ENCODE results near the gene SEPTIN11. TPM values are rescaled to one million over a fixed set of nuclear protein-coding genes. Genes with fewer than 3 reads are reported as not detected.

The SEPTIN11 gene
- total RNA-seq, 2 experiments from 2014 or later = 21.4 to 23.3 TPM

DNA sequence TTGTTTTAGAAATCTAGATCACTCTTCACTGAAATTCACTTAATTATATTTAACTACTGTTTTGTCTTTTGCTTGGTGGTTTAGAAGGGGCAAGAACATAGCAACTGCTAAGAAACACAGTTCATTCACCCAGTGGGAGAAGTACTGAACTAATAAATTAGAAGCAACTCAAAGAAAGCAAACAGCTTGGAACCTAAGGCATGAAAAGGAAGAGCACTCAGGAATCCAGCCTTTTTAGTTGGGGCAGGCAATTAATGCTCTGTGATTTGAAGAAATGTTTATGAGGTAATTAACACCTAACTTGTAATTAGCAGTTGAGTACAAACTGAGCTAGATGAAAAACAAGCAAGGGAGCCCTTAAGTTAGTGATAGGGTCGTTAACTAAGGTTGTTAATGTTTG is 22.8 kb downstream of the SEPTIN11 start:
- POLR2A ChIA-PET = interaction anchor here (1.2 kb wide), 1 partner anchor 9 kb away, joined by 3 read pairs; no protein-coding TSS in a partner anchor

DNA sequence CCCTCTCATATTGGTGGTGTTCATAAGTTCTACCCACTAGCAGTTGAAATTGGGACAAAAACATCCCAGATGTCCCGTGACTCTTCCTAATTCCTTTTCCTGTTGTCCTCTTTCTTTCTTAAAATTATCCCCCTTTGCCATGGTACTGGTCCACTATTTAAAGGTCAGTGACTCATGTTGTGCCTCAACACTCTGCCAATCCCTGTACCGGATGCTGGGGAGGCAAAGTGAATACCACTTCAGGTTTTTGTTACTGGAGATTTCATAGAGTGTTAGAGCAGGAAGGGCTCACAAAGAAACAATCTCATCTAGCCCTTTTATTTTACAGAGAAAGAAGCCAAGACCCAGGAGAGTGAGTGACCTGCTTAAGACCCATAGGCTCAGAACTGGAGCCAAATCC is 24.6 kb downstream of the SEPTIN11 start:
- no peaks in the 10 kb centered on the region for H3K9me3 Mint-ChIP-seq
- H3K4me3 Mint-ChIP-seq = no peak overlapping the region
- peaks cover 13% of the 10 kb centered on the region for H3K4me1 Mint-ChIP-seq
- H3K27me3 Mint-ChIP-seq = peaks cover 6% of the 10 kb centered on the region
- no peak for DNase-seq
- H3K27ac Mint-ChIP-seq = no peak overlapping the region
- ChIA-PET POLR2A (no interaction called here), CTCF (no interaction called here)
- H3K36me3 Mint-ChIP-seq (ENCODE audit: low read depth) = peaks cover 2% of the 10 kb centered on the region

More for the DNA sequence above, 22.8 kb downstream of the SEPTIN11 start:
- CTCF ChIA-PET = no interaction called here
- Mint-ChIP-seq H3K27me3 (peaks cover 2% of the 10 kb centered on the region), H3K36me3 (ENCODE audit: low read depth) (peaks cover 3% of the 10 kb centered on the region), H3K4me3 (no peak overlapping the region), H3K9me3 (no peaks in the 10 kb centered on the region), H3K4me1 (no peaks in the 10 kb centered on the region), H3K27ac (no peak overlapping the region)
- DNase-seq = no peak

DNA sequence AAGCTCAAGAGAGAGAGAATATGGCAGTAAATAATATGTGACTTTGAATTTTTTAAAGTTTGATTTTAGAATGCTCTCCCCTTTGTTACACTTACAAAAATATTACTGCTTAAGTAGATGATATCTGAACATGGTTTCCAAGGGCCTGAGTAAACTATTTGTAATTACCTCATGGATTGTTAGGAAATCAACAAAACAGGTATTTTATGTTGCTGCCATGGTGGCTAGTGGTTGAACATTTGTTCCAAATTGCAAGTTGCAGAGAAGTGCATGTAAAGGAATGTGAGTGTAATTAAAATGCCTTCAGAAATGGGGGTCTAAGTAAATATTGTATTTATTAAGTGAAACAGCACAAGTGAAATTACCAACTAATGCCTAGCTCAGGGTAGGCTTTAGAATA is 27.6 kb downstream of the SEPTIN11 start:
- no peak for DNase-seq
- ChIA-PET POLR2A (no interaction called here), CTCF (no interaction called here)
- peaks cover 17% of the 10 kb centered on the region for H3K27me3 Mint-ChIP-seq
- H3K27ac Mint-ChIP-seq = no peak overlapping the region
- no peak overlapping the region for H3K4me3 Mint-ChIP-seq
- peaks cover 26% of the 10 kb centered on the region for H3K4me1 Mint-ChIP-seq
- H3K9me3 Mint-ChIP-seq = no peaks in the 10 kb centered on the region
- peaks cover 5% of the 10 kb centered on the region for H3K36me3 Mint-ChIP-seq (ENCODE audit: low read depth)

DNA sequence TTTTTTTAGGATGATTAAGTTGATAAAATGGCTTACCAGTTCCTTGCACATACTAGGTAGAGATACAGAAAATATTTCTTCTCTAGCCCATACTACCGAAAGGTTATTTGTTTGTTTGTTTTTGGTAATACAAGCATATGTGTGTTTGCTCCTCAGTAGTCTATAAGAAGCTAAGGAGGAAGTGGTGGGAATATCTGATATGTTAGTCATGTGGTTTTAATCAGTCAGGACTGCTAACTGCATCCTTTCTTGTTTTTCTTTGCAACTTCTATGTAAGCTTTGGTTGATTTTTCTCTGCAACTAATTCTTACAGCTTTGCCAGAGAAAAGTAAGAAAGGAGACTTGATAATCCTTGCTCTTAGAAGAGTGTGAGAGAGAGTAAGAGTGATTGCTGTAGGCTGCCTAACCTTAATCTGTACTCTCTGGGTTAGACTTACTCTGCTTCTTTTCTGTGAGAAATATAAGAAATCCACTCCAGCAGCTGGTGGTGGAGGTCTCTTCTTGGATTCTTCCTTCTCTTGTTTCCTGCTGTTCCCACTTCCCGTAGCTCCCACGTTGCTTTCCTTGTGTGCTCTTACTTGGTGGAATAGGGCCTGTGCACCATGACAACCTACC is 28.3 kb downstream of the SEPTIN11 start:
- no peaks in the 10 kb centered on the region for H3K9me3 Mint-ChIP-seq
- no peak overlapping the region for H3K4me3 Mint-ChIP-seq
- ChIA-PET POLR2A (no interaction called here), CTCF (no interaction called here)
- H3K4me1 Mint-ChIP-seq = peaks cover 33% of the 10 kb centered on the region
- peaks cover 5% of the 10 kb centered on the region for H3K36me3 Mint-ChIP-seq (ENCODE audit: low read depth)
- DNase-seq = no peak
- H3K27ac Mint-ChIP-seq = no peak overlapping the region
- peaks cover 17% of the 10 kb centered on the region for H3K27me3 Mint-ChIP-seq

DNA sequence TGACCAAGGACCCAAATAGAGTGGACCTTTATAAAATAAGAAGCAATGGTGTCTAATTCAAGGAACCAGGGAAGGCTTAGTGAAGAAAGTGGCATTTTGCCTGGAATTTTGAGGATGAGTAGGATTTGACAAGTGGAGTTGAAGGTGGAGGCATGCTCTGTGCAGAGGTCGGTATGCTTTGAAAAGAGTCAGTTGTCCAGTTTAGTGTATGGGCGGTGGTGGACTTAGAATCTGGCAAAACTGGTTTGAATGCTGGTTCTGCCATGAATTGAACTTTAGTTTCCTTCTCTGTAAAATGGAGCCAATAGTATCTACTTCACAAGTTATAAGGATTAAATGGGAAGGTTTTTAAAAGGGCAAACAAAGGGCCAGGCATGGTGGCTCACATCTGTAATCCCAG is 29.7 kb downstream of the SEPTIN11 start:
- peaks cover 5% of the 10 kb centered on the region for H3K36me3 Mint-ChIP-seq (ENCODE audit: low read depth)
- CTCF ChIA-PET = no interaction called here

DNA sequence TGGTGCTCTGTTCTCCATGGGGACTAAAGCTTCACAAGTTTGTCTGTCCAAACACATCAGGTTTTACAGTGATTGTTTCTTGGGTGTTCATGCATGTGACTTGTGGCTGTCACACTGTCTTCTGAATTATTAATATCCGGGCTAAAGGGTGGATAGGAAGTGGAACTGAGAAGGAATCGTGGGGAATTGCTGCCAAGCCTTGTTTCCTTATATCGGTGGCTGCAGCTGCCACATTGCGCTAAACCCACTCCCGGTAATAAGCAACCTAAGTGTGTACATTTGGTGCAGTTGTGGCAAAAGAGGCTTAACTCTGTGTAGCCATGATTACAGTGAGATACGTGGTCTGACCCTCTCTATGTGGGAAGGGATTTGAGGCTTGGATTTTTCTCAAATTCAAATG is 30.7 kb downstream of the SEPTIN11 start:
- Mint-ChIP-seq H3K4me1 (peaks cover 55% of the 10 kb centered on the region), H3K9me3 (no peaks in the 10 kb centered on the region), H3K4me3 (no peak overlapping the region), H3K27me3 (peaks cover 25% of the 10 kb centered on the region), H3K27ac (no peak overlapping the region), H3K36me3 (ENCODE audit: low read depth) (peaks cover 5% of the 10 kb centered on the region)
- POLR2A ChIA-PET = interaction anchor here (0.6 to 1.0 kb wide), 2 partner anchors 51 to 94 kb away, joined by 4 read pairs; no protein-coding TSS in a partner anchor
- CTCF ChIA-PET = no interaction called here
- DNase-seq = no peak

More for the DNA sequence above, 29.7 kb downstream of the SEPTIN11 start:
- H3K27ac Mint-ChIP-seq = no peak overlapping the region
- no peak for DNase-seq
- peaks cover 47% of the 10 kb centered on the region for H3K4me1 Mint-ChIP-seq
- POLR2A ChIA-PET = no interaction called here
- H3K27me3 Mint-ChIP-seq = peaks cover 19% of the 10 kb centered on the region
- H3K9me3 Mint-ChIP-seq = no peaks in the 10 kb centered on the region
- no peak overlapping the region for H3K4me3 Mint-ChIP-seq

DNA sequence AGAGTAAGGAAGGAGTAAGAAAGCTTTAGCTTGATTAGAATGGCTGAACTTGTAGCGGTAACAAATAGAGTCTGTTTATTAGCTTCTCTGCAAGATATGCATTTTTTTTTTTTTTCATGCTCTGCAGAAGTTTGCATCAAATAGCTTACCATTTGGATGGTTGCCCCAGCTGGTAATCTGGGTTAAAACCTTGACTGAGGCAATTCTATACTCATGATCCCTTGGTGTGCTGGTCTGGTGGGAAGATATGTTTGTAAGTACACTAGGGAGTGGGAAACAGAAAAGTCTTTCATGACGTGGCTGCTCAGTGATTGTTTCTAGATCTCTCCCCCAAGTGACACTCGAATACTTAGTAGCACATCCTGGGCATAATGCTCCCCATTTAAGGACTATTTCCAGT is 32.1 kb downstream of the SEPTIN11 start:
- Mint-ChIP-seq H3K27ac (no peak overlapping the region), H3K4me3 (no peak overlapping the region), H3K27me3 (peaks cover 36% of the 10 kb centered on the region), H3K9me3 (no peaks in the 10 kb centered on the region), H3K36me3 (ENCODE audit: low read depth) (peaks cover 5% of the 10 kb centered on the region), H3K4me1 (peaks cover 55% of the 10 kb centered on the region)
- ChIA-PET CTCF (no interaction called here), POLR2A (interaction anchor here (0.7 kb wide), 1 partner anchor 10 kb away, joined by 3 read pairs; no protein-coding TSS in a partner anchor)
- DNase-seq = no peak

DNA sequence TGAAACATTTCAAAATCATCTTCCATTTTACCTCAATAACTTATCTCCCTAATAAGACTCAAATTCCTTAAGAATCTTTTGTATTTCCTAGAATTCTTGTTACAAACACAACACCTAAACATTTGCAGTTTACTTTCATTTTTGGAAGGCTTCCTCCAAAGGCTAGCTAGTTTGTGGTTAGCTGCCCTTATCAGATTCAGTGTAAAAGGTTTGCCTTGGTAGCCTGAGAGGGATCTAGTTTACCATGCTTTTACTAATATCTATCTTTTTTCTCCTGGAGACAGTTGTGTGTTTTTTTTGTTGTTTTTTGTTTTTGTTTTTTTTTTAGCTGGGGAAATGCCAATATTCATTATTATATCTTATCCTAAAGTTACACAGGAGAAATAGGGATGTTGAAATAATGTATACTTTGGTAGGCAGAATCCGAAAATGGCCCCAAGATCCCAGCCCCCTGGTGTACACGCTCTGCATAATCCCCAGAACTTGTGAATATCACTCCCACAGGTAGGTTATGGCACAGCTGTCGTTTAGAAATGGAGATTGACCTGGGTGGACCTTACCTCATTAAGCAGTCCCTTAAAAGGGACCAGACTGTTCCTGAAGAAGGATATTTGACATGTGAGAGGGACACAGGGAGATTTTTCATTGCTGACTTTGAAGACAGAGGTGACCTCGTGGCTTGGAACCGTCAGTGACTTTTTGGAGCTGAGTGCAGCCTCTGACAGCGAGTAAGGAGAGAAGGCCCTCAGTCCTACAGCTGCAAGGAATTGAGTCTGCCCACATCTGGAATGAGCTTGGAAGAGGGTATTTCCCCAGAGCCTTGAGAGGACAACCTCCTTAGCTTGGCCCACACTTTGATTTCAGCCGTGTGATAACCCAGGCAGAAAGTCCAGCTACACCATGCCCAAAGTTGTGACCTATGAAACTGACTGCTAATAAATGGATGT is 33.4 kb downstream of the SEPTIN11 start:
- peaks cover 59% of the 10 kb centered on the region for H3K4me1 Mint-ChIP-seq
- H3K36me3 Mint-ChIP-seq (ENCODE audit: low read depth) = peaks cover 5% of the 10 kb centered on the region
- H3K4me3 Mint-ChIP-seq = peak overlapping the region; percentile 1
- CTCF ChIA-PET = interaction anchor here (0.6 to 1.4 kb wide), 7 partner anchors 11 to 1136 kb away, joined by 3 to 4 read pairs (median 3); no protein-coding TSS in a partner anchor
- no peak overlapping the region for H3K27ac Mint-ChIP-seq
- POLR2A ChIA-PET = interaction anchor here (0.7 to 1.3 kb wide), 3 partner anchors 34 to 49 kb away, joined by 3 to 4 read pairs (median 3); partner anchors contain the start of gene SEPTIN11
- DNase-seq = no peak
- H3K27me3 Mint-ChIP-seq = peaks cover 45% of the 10 kb centered on the region
- no peaks in the 10 kb centered on the region for H3K9me3 Mint-ChIP-seq

DNA sequence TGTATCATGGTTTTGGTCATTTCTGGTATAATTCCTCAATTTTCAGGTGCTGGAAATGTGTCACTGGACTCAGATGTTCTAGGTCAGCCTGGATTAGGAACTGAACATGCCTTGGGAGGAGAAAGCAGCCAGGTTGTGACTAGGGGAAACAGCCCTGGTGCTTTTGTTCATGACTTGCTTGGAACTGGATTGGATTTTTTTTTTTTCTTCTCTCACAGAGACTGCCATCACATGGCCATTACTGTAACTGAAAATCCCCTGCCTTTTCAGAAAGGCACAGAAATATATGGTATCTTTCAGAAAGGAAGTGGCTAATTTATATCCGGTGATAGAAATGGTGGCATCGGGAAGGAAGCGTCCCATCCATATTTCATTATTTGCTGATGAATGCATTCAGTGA is 34.6 kb downstream of the SEPTIN11 start:
- CTCF ChIA-PET = no interaction called here

DNA sequence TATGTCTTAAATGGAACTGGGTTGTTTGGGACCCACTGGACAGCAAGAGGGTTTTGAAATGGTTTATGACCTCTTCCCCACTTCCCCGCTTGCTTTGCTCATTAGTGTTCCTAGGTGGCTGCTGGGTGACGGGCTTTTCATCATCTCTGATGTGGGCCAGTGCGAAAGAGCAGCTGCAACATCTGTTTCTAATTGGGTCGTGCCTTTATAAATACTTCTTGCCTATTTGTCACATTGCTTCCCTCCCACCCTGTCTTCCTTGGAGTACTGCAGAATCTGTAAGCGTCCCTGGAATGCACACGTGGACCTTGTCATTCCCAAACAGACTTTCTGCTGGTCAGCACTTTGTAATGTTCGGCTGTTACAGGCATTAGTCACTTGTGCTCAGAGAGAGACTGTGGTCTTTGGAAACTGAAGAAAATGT is 35.2 kb downstream of the SEPTIN11 start:
- H3K9me3 Mint-ChIP-seq = no peaks in the 10 kb centered on the region
- no peaks in the 10 kb centered on the region for H3K36me3 Mint-ChIP-seq (ENCODE audit: low read depth)
- H3K4me1 Mint-ChIP-seq = peaks cover 66% of the 10 kb centered on the region
- H3K4me3 Mint-ChIP-seq = no peak overlapping the region
- POLR2A ChIA-PET = no interaction called here
- peaks cover 50% of the 10 kb centered on the region for H3K27me3 Mint-ChIP-seq
- no peak for DNase-seq
- CTCF ChIA-PET = no interaction called here
- no peak overlapping the region for H3K27ac Mint-ChIP-seq

More for the DNA sequence above, 34.6 kb downstream of the SEPTIN11 start:
- no peak for DNase-seq
- Mint-ChIP-seq H3K27me3 (peaks cover 52% of the 10 kb centered on the region), H3K4me1 (peaks cover 60% of the 10 kb centered on the region), H3K4me3 (no peak overlapping the region), H3K27ac (peak overlapping the region; percentile 32), H3K9me3 (no peaks in the 10 kb centered on the region), H3K36me3 (ENCODE audit: low read depth) (peaks cover 3% of the 10 kb centered on the region)
- POLR2A ChIA-PET = no interaction called here

DNA sequence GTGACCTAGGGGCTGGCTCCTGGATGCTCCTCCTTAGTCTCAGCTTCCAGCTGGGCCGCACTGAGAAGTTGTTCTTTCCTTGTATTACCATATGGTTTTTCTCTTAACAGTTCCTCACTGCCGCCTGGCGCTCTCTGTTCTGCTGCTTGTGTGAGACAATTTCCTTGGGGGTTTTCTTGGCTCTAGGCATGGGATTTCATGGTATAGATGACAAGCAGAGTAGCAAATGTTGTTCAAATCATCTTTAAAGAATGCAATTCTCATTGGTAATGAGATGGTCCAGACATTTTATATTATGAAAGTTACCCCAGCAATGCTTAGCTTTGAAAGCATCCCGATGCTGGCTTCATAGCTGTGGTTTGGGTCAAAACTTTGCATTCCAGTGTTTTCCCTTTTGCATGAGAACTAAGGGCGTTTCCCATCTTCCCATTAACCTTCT is 37.6 kb downstream of the SEPTIN11 start:
- Mint-ChIP-seq H3K4me3 (no peak overlapping the region), H3K27me3 (peaks cover 57% of the 10 kb centered on the region), H3K36me3 (ENCODE audit: low read depth) (peaks cover 8% of the 10 kb centered on the region), H3K27ac (no peak overlapping the region), H3K9me3 (no peaks in the 10 kb centered on the region), H3K4me1 (peaks cover 66% of the 10 kb centered on the region)
- ChIA-PET CTCF (interaction anchor here (0.6 to 2.1 kb wide), 5 partner anchors 7 to 928 kb away, joined by 3 to 8 read pairs (median 3); no protein-coding TSS in a partner anchor), POLR2A (interaction anchor here (1.4 to 1.9 kb wide), 2 partner anchors 38 to 44 kb away, joined by 3 to 5 read pairs; no protein-coding TSS in a partner anchor)
- no peak for DNase-seq

DNA sequence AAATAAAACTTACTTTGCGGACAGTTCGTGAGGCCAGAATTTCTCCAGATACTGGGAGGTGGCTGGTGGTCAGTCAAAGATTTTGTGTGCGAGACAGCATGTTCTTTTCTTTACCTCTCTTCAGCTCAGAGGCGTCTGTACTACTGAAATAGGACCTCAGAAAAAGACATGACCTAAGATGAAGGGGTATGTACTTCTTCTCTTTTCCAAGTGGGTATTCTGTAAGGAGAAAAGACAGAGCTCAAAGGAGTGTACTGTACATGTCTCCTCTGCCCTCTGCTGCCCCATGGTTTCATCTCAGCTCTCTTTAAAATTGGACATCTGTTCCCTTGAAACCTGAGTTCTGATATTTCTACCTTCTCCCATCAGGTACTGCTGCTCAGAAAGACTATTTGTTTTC is 38.1 kb downstream of the SEPTIN11 start:
- peaks cover 8% of the 10 kb centered on the region for H3K36me3 Mint-ChIP-seq (ENCODE audit: low read depth)
- H3K9me3 Mint-ChIP-seq = no peaks in the 10 kb centered on the region
- H3K27ac Mint-ChIP-seq = no peak overlapping the region
- ChIA-PET CTCF (interaction anchor here (1.3 to 2.1 kb wide), 3 partner anchors 8 to 108 kb away, joined by 3 to 8 read pairs (median 4); no protein-coding TSS in a partner anchor), POLR2A (interaction anchor here (1.4 to 1.9 kb wide), 2 partner anchors 38 to 44 kb away, joined by 3 to 5 read pairs; no protein-coding TSS in a partner anchor)
- no peak overlapping the region for H3K4me3 Mint-ChIP-seq
- H3K27me3 Mint-ChIP-seq = peaks cover 60% of the 10 kb centered on the region
- peaks cover 63% of the 10 kb centered on the region for H3K4me1 Mint-ChIP-seq
- DNase-seq = no peak

Data from activated CD4-positive, alpha-beta memory T cell treated with anti-CD3 and anti-CD28 coated beads, Interleukin-2, amount 10 ng/mL, durations not matched to agents 7 days and 5 days (primary cell).